Liver (tissue), 3 donors: ENCODE measurements around the gene RAMP2.

Experiments used
- CTCF ChIP-seq: fragments of 150-350 bp; IDR thresholded peaks from 2 replicates; pipeline ENCODE4 v1.5.1; 2017; ENCODE audit warnings: improper control_type of control experiment, low read depth, low read length; ENCODE audit not compliant: missing input control
- EGR1 ChIP-seq, 2 donors: IDR thresholded peaks; 2 replicates each; pipeline ENCODE4 v1.6.1; 2016 to 2018; ENCODE audit warnings: antibody characterized with exemption in 2 of 2, low read depth in 2 of 2
- GABPA ChIP-seq, 2 donors: IDR thresholded peaks in 1 of 2; conservative IDR thresholded peaks in 1 of 2; 2 replicates each; pipeline ENCODE4 v1.6.1; 2016; ENCODE audit warnings: antibody characterized with exemption in 2 of 2, mild to moderate bottlenecking in 1 of 2, moderate library complexity in 1 of 2
- HNF4A ChIP-seq, 2 donors: conservative IDR thresholded peaks; 2 replicates each; pipeline ENCODE4 v1.6.1; 2016; ENCODE audit warnings: antibody characterized with exemption in 2 of 2, mild to moderate bottlenecking in 2 of 2
- JUND ChIP-seq, 2 donors: IDR thresholded peaks; 2 replicates each; pipeline ENCODE4 v1.6.1; 2016; ENCODE audit warnings: antibody characterized with exemption in 2 of 2
- MAX ChIP-seq: IDR thresholded peaks from 2 replicates; pipeline ENCODE4 v1.6.1; 2016; ENCODE audit warnings: antibody characterized with exemption
- RAD21 ChIP-seq, 2 donors: IDR thresholded peaks; 2 replicates each; pipeline ENCODE4 v1.6.1; 2016; ENCODE audit warnings: antibody characterized with exemption in 2 of 2, mild to moderate bottlenecking in 2 of 2
- RXRA ChIP-seq, 2 donors: IDR thresholded peaks; 2 replicates each; pipeline ENCODE4 v1.6.1; 2017 to 2018; ENCODE audit warnings: antibody characterized with exemption in 2 of 2, mild to moderate bottlenecking in 1 of 2
- TAF1 ChIP-seq: conservative IDR thresholded peaks from 2 replicates; pipeline ENCODE4 v1.6.1; 2016; ENCODE audit warnings: antibody characterized with exemption, mild to moderate bottlenecking
- YY1 ChIP-seq: IDR thresholded peaks from 2 replicates; pipeline ENCODE4 v1.6.1; 2016; ENCODE audit warnings: antibody characterized with exemption, mild to moderate bottlenecking
- ZBTB33 ChIP-seq: IDR thresholded peaks from 2 replicates; pipeline ENCODE4 v1.6.1; 2016; ENCODE audit warnings: antibody characterized with exemption
- donor health status: healthy.
- donor health status: healthy.

- TF ChIP-seq CTCF (no peak), EGR1 (IDR thresholded peaks at IDR 0.05; ENCODE audit: low read depth in 2 of 2) (no peak), TAF1 (no peak), YY1 (no peak), RAD21 (IDR thresholded peaks at IDR 0.05) (no peak), HNF4A (conservative IDR thresholded peaks at IDR 0.05) (no peak), GABPA (IDR thresholded peaks at IDR 0.05 in 1 of 2, conservative IDR thresholded peaks at IDR 0.05 in 1 of 2) (no peak), MAX (no peak), JUND (IDR thresholded peaks at IDR 0.05) (no peak), ZBTB33 (no peak), RXRA (IDR thresholded peaks at IDR 0.05) (no peak)
Observed at GRCh38 chr17:42783791-42784138, 22.7 kb downstream of the RAMP2 start.
